K562 (cell line): ENCODE measurements around the gene PLAAT5. TPM values are rescaled to one million over a fixed set of nuclear protein-coding genes. Genes with fewer than 3 reads are reported as not detected.

Experiments used
- CHD1 ChIP-seq: fragments of 200-600 bp; sonication (generic); IDR thresholded peaks from one replicate; pipeline ENCODE4 v1.6.1; 2012; ENCODE audit warnings: mild to moderate bottlenecking, moderate library complexity, low read length, inconsistent platforms
- ELF2 ChIP-seq: fragments of 250-450 bp; sonication (Bioruptor Pico); IDR thresholded peaks from 2 replicates; pipeline ENCODE4 v1.5.0; 2021; ENCODE audit warnings: mild to moderate bottlenecking
- ETV1 ChIP-seq: fragments of 450-650 bp; conservative IDR thresholded peaks from 2 replicates; pipeline ENCODE4 v1.6.1; 2016; ENCODE audit warnings: missing genetic modification characterization, control low read depth, low read depth, missing compliant biosample characterization
- HNRNPUL1 ChIP-seq: fragments of 200-400 bp; formaldehyde crosslinking; IDR thresholded peaks from 2 replicates; pipeline ENCODE4 v1.6.1; 2017; ENCODE audit warnings: low read length
- KLF1 ChIP-seq: fragments of 450-650 bp; IDR thresholded peaks from 2 replicates; pipeline ENCODE4 v1.6.1; 2016; ENCODE audit warnings: missing genetic modification characterization, missing compliant biosample characterization
- NCOA6 ChIP-seq: fragments of 450-650 bp; IDR thresholded peaks from 2 replicates; pipeline ENCODE4 v1.6.1; 2017; ENCODE audit warnings: mild to moderate bottlenecking
- NR1H2 ChIP-seq: sonication (generic); formaldehyde crosslinking; IDR thresholded peaks from 2 replicates; pipeline ENCODE4 v1.4.0; 2020; ENCODE audit warnings: mild to moderate bottlenecking, missing genetic modification reagents
- SETDB1 ChIP-seq: IDR thresholded peaks from one replicate; pipeline ENCODE4 v1.6.1; 2012; ENCODE audit warnings: low read length, control low read depth, inconsistent platforms
- SMAD2 ChIP-seq: fragments of 150-350 bp; IDR thresholded peaks from 2 replicates; pipeline ENCODE4 v1.6.1; 2014; ENCODE audit warnings: low read depth, mild to moderate bottlenecking, low read length
- SUPT5H ChIP-seq: fragments of 450-650 bp; IDR thresholded peaks from 2 replicates; pipeline ENCODE4 v1.6.1; 2016
- TEAD1 ChIP-seq, 2 experiments: fragments of 450-650 bp in 1 of 2; sonication (generic) in 1 of 2; formaldehyde crosslinking; IDR thresholded peaks; 2 replicates each; pipeline versions ENCODE4 v1.4.0 to v1.8.0; 2020 to 2022; ENCODE audit warnings: mild to moderate bottlenecking in 2 of 2, missing genetic modification reagents in 1 of 2
- TEAD4 ChIP-seq, 2 experiments: sonication (generic) in 1 of 2; formaldehyde crosslinking in 1 of 2; IDR thresholded peaks; 2 replicates each; pipeline versions ENCODE4 v1.6.1 to v1.8.0; 2012 to 2022; ENCODE audit warnings: borderline replicate concordance in 1 of 2, inconsistent platforms in 1 of 2, low read length in 1 of 2, mild to moderate bottlenecking in 1 of 2, missing genetic modification reagents in 1 of 2
- ZNF12 ChIP-seq: sonication (generic); formaldehyde crosslinking; IDR thresholded peaks from 2 replicates; pipeline ENCODE4 v1.4.0; 2020; ENCODE audit warnings: mild to moderate bottlenecking, missing genetic modification reagents
- ZNF121 ChIP-seq: sonication (generic); formaldehyde crosslinking; conservative IDR thresholded peaks from 2 replicates; pipeline ENCODE4 v1.8.0; 2022; ENCODE audit warnings: missing genetic modification reagents
- ZNF24 ChIP-seq: fragments of 450-650 bp; IDR thresholded peaks from 2 replicates; pipeline ENCODE4 v1.6.1; 2016
- ZNF347 ChIP-seq: fragments of 450-650 bp; formaldehyde crosslinking; IDR thresholded peaks from 2 replicates; pipeline ENCODE4 v1.4.0; 2020; ENCODE audit warnings: low read depth, mild to moderate bottlenecking, moderate library complexity
- ZNF586 ChIP-seq: fragments of 450-650 bp; formaldehyde crosslinking; conservative IDR thresholded peaks from 2 replicates; pipeline ENCODE4 v1.4.0; 2020; ENCODE audit warnings: mild to moderate bottlenecking, moderate library complexity
- ZNF695 ChIP-seq: fragments of 450-650 bp; formaldehyde crosslinking; IDR thresholded peaks from 2 replicates; pipeline ENCODE4 v1.4.0; 2020; ENCODE audit warnings: mild to moderate bottlenecking, moderate library complexity
- ZNF699 ChIP-seq: fragments of 250-450 bp; sonication (Bioruptor Pico); IDR thresholded peaks from 2 replicates; pipeline ENCODE4 v1.8.0; 2021; ENCODE audit warnings: mild to moderate bottlenecking, moderate library complexity; ENCODE audit not compliant: insufficient replicate concordance
- ZNF780A ChIP-seq: fragments of 250-450 bp; sonication (Bioruptor Pico); IDR thresholded peaks from 2 replicates; pipeline ENCODE4 v1.5.0; 2021; ENCODE audit warnings: mild to moderate bottlenecking
- polyA plus RNA-seq, 8 experiments: library from polyadenylated mRNA; depleted of rRNA in 4 of 8; stranded (reverse) in 5 of 8; unstranded in 3 of 8; fragments of >200 nt; fragmentation: Nextera tagmentation in 2 of 8; fragmentation: Illumina TruSeq in 1 of 8; extraction: Ambion mirVana in 2 of 8; extraction: Trizol in 1 of 8; gene quantifications; 2 replicates each; pipeline versions ENCODE4 v1.2.1 to v1.2.3, GENCODE V29; 2011 to 2014; ENCODE audit warnings: inconsistent platforms in 1 of 8, missing spikeins in 1 of 8
- total RNA-seq, 7 experiments: library from RNA; depleted of rRNA in 6 of 7; stranded (reverse); fragments of >200 nt in 6 of 7; fragmentation: Illumina TruSeq in 2 of 7; extraction: Trizol in 2 of 7; gene quantifications; 2 replicates each; pipeline versions ENCODE4 v1.2.1 to v1.2.3, GENCODE V29; 2011 to 2021; ENCODE audit warnings: low replicate concordance in 1 of 7
- TF ChIP-seq, protein P1 (sequence below): sonication (generic); formaldehyde crosslinking; IDR thresholded peaks from 2 replicates; pipeline ENCODE4 v1.8.0; 2022; ENCODE audit warnings: mild to moderate bottlenecking, missing genetic modification reagents
- TF ChIP-seq, protein P2 (sequence below): fragments of 200-800 bp; sonication (Bioruptor generic); IDR thresholded peaks from 2 replicates; pipeline ENCODE4 v1.6.1; 2017; ENCODE audit warnings: missing genetic modification characterization, missing compliant biosample characterization
- TF ChIP-seq, protein P3 (sequence below): fragments of 450-650 bp; formaldehyde crosslinking; conservative IDR thresholded peaks from 2 replicates; pipeline ENCODE4 v1.4.0; 2022; ENCODE audit warnings: mild to moderate bottlenecking, missing genetic modification characterization
- TF ChIP-seq, protein P4 (sequence below): IDR thresholded peaks from 2 replicates; pipeline ENCODE4 v1.6.1; 2011; ENCODE audit warnings: borderline replicate concordance, low read depth, mild to moderate bottlenecking, moderate library complexity, low read length; ENCODE audit not compliant: insufficient read depth, poor library complexity, severe bottlenecking

Gene PLAAT5
- total and polyA plus RNA-seq, 9 of the 15 experiments (the other 6 are each of a cell fraction or from before 2014, with no cell fraction given): not detected

- peak; percentile 49 for TF ChIP-seq TEAD4 (IDR thresholded peaks at IDR 0.05; ENCODE audit: low read length)
- no peak for TF ChIP-seq TEAD4 (CRISPR knock-in tag; IDR thresholded peaks at IDR 0.05; ENCODE audit: borderline replicate concordance)
- TF ChIP-seq, protein P1, sequence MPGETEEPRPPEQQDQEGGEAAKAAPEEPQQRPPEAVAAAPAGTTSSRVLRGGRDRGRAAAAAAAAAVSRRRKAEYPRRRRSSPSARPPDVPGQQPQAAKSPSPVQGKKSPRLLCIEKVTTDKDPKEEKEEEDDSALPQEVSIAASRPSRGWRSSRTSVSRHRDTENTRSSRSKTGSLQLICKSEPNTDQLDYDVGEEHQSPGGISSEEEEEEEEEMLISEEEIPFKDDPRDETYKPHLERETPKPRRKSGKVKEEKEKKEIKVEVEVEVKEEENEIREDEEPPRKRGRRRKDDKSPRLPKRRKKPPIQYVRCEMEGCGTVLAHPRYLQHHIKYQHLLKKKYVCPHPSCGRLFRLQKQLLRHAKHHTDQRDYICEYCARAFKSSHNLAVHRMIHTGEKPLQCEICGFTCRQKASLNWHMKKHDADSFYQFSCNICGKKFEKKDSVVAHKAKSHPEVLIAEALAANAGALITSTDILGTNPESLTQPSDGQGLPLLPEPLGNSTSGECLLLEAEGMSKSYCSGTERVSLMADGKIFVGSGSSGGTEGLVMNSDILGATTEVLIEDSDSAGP: no peak
- peak; percentile 91 for TF ChIP-seq ELF2 (CRISPR knock-in tag)
- no peak for TF ChIP-seq SETDB1
- TF ChIP-seq ZNF695 (CRISPR knock-in tag): peak; percentile 91; the same call in 1 of the 2 replicates
- peak; percentile 44; the same call in 1 of the 2 replicates for TF ChIP-seq KLF1
- TF ChIP-seq NR1H2 (CRISPR knock-in tag): no peak
- TF ChIP-seq ZNF12 (CRISPR knock-in tag): no peak
- TF ChIP-seq ZNF780A: no peak
- peak; percentile 92 for TF ChIP-seq ZNF586
- no peak for TF ChIP-seq ZNF121
- TF ChIP-seq, protein P2, sequence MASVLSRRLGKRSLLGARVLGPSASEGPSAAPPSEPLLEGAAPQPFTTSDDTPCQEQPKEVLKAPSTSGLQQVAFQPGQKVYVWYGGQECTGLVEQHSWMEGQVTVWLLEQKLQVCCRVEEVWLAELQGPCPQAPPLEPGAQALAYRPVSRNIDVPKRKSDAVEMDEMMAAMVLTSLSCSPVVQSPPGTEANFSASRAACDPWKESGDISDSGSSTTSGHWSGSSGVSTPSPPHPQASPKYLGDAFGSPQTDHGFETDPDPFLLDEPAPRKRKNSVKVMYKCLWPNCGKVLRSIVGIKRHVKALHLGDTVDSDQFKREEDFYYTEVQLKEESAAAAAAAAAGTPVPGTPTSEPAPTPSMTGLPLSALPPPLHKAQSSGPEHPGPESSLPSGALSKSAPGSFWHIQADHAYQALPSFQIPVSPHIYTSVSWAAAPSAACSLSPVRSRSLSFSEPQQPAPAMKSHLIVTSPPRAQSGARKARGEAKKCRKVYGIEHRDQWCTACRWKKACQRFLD: peak; percentile 100
- TF ChIP-seq CHD1: no peak
- TF ChIP-seq SUPT5H: no peak
- peak; percentile 85 for TF ChIP-seq ZNF699 (CRISPR knock-in tag)
- TF ChIP-seq, protein P3, sequence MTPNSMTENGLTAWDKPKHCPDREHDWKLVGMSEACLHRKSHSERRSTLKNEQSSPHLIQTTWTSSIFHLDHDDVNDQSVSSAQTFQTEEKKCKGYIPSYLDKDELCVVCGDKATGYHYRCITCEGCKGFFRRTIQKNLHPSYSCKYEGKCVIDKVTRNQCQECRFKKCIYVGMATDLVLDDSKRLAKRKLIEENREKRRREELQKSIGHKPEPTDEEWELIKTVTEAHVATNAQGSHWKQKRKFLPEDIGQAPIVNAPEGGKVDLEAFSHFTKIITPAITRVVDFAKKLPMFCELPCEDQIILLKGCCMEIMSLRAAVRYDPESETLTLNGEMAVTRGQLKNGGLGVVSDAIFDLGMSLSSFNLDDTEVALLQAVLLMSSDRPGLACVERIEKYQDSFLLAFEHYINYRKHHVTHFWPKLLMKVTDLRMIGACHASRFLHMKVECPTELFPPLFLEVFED: peak; percentile 86
- no peak for TF ChIP-seq ZNF24
- TF ChIP-seq HNRNPUL1: no peak
- TF ChIP-seq SMAD2: no peak
- peak; percentile 84 for TF ChIP-seq ETV1 (tag)
- TF ChIP-seq NCOA6: no peak
- TF ChIP-seq ZNF347 (CRISPR knock-in tag): peak; percentile 87
- TF ChIP-seq, protein P4, sequence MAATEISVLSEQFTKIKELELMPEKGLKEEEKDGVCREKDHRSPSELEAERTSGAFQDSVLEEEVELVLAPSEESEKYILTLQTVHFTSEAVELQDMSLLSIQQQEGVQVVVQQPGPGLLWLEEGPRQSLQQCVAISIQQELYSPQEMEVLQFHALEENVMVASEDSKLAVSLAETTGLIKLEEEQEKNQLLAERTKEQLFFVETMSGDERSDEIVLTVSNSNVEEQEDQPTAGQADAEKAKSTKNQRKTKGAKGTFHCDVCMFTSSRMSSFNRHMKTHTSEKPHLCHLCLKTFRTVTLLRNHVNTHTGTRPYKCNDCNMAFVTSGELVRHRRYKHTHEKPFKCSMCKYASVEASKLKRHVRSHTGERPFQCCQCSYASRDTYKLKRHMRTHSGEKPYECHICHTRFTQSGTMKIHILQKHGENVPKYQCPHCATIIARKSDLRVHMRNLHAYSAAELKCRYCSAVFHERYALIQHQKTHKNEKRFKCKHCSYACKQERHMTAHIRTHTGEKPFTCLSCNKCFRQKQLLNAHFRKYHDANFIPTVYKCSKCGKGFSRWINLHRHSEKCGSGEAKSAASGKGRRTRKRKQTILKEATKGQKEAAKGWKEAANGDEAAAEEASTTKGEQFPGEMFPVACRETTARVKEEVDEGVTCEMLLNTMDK: no peak
- TF ChIP-seq TEAD1 (CRISPR knock-in tag; IDR thresholded peaks at IDR 0.05): peak; percentile 23 to 99; a peak in 2 of 4 replicates
Measured at GRCh38 chr11:63534895-63535461, 44.0 kb upstream of the PLAAT5 start (continued).
